GM23248 (cell line): ENCODE results near the gene AKR1C1.
"Not testable (repeated sequence)": the region's sequence is repeated elsewhere in the genome, so short reads cannot be mapped to it uniquely, and the experiment has no call there.

Source experiments
- EZH2 ChIP-seq: fragments of 200-600 bp; sonication (generic); IDR thresholded peaks from 2 replicates; pipeline ENCODE4 v1.6.1; 2018; ENCODE audit warnings: antibody characterized with exemption, mild to moderate bottlenecking; ENCODE audit not compliant: insufficient read depth, poor library complexity, severe bottlenecking
- EZH2phosphoT487 ChIP-seq: fragments of 200-600 bp; sonication (generic); IDR thresholded peaks from 2 replicates; pipeline ENCODE4 v1.6.1; 2018; ENCODE audit warnings: antibody characterized with exemption, moderate library complexity, mild to moderate bottlenecking, low read depth; ENCODE audit not compliant: insufficient read depth

DNA sequence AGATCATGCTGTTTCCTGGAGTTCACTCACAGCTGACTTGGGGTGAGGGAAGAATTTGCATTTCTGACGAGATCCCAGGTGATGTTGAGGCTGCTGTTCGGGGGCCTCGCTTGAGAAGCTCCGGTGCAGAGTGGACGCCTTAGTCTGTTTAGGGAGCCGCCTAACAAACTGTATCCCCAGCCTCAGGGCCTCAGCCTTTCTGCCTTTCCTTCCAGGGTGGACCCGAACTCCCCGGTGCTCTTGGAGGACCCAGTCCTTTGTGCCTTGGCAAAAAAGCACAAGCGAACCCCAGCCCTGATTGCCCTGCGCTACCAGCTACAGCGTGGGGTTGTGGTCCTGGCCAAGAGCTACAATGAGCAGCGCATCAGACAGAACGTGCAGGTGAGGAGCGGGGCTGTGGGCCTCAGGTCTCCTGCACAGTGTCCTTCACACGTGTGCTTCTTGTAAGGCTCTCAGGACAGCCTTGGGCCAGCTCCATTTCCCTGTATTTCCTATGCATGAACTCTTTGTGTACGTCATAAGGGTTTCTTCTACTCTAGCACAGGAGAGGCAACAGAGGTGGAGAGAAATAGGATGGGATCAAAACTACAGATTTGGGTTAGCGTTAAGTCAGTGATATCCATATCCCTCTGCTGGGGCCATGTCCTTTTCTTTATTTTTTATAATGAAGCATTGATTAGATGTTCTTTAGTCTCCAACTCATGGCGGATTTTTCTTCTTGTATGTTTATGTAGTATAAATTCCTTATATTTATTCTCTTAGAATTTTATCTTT lies 9.3 kb downstream of the AKR1C1 start:
- not testable (repeated sequence) for TF ChIP-seq EZH2, EZH2phosphoT487
